Measurements from ENCODE around the gene NR2E1.

- TF ChIP-seq POLR2AphosphoS5 (IDR thresholded peaks at IDR 0.05) (no peak), CTCF (IDR thresholded peaks at IDR 0.05) (no peak), EP300 (IDR thresholded peaks at IDR 0.05) (no peak)
These were observed 7.8 kb upstream of the NR2E1 start for GRCh38 chr6:108157981-108158525.

All from stomach (tissue), 4 donors.